Fibroblast of villous mesenchyme (primary cell): Measurements from ENCODE around the gene C9orf72. TPM values are rescaled to one million over a fixed set of nuclear protein-coding genes. Genes with fewer than 3 reads are reported as not detected.
A peak's percentile ranks its signal among the peaks of the same experiment; 100 is the strongest.

Experiments used
- DNase-seq: peaks from one replicate; pipeline ENCODE4 v3.0.0-alpha.2; 2010; ENCODE audit warnings: low read depth
- H3K4me3 ChIP-seq: 2 replicates; pipeline ENCODE4 v1.5.1; 2011; ENCODE audit warnings: low read depth, mild to moderate bottlenecking, low read length
- total RNA-seq: library from RNA; depleted of rRNA; stranded (reverse); fragments of >200 nt; gene quantifications from 2 replicates; pipeline ENCODE4 v1.2.3, GENCODE V29; 2012
- TF ChIP-seq, protein P1 (sequence below): IDR thresholded peaks from 2 replicates; pipeline ENCODE4 v1.5.1; 2012; ENCODE audit warnings: low read depth, mild to moderate bottlenecking, low read length; ENCODE audit not compliant: insufficient read depth

C9orf72 gene
- total RNA-seq, 1 donor = 7.8 TPM

DNA sequence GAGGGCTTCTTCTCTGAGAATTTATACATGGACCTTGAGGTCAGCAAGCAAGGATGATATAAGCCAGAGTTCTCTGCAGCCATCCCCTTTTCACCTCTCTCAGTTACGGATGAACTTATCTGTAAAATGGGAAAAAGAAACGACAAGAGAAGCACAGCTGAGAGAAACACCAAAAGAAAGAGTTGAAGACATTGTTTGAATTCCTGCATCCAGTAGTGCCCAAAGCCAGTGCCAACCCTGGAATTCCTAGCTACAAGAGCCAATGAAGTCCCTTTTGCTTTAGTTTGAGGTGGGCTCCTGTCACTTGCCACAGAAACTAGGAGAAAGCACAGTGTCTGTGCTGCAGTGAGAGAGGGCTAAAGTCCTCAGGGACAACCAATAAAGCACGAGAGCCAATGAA is 37.1 kb downstream of the C9orf72 start:
- no peak overlapping the region for H3K4me3 ChIP-seq
- no peak for DNase-seq
- TF ChIP-seq, protein P1, sequence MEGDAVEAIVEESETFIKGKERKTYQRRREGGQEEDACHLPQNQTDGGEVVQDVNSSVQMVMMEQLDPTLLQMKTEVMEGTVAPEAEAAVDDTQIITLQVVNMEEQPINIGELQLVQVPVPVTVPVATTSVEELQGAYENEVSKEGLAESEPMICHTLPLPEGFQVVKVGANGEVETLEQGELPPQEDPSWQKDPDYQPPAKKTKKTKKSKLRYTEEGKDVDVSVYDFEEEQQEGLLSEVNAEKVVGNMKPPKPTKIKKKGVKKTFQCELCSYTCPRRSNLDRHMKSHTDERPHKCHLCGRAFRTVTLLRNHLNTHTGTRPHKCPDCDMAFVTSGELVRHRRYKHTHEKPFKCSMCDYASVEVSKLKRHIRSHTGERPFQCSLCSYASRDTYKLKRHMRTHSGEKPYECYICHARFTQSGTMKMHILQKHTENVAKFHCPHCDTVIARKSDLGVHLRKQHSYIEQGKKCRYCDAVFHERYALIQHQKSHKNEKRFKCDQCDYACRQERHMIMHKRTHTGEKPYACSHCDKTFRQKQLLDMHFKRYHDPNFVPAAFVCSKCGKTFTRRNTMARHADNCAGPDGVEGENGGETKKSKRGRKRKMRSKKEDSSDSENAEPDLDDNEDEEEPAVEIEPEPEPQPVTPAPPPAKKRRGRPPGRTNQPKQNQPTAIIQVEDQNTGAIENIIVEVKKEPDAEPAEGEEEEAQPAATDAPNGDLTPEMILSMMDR = no peak

DNA sequence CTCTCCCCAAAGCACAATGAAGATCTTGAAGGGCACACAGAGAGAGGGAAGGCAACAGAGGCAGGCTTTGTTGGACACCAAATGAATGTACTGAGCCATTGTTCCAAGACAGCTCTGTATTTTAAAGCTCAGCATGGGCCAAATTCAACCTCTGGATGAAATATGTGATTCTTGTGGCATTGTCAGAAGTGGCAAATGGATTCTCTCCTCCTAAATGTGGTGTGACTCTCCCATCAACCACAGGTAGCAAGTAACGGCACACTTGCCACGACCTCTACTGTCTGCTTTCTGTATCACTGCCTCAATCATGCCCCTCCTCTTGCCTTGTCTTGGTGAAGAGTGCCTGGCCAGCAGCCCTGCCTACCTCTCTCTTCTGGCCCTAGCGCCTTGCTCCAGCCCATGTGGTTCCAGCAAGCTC is 37.6 kb downstream of the C9orf72 start:
- TF ChIP-seq, protein P1 = peak; percentile 20
- no peak overlapping the region for H3K4me3 ChIP-seq
- no peak for DNase-seq

DNA sequence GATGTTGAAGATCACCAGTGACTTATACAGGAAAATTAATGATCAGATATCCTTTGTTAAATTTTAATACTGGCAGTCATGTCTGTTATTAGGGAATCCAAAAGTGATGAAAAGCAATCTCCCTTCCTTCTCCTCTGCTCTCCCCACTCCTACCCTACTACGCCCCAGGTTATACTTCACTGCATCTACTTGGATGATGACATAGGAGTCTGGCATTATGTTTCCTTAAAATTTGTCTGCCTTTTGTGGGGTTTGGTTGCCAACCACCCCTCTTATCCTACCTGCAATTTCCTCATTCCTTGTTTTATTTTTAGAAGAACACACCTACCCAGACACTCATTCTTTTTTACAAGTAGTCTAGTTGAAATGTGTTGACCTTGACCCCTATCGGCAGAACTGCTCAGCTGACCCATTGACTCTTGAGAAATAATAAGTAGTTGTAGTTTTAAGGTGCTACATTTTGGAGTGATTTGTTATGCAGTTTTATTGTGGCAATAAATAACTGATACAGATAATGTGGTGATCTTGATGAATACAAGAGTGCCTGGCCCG is 38.5 kb downstream of the C9orf72 start:
- TF ChIP-seq, protein P1 = no peak
- DNase-seq = no peak
- H3K4me3 ChIP-seq = no peak overlapping the region

DNA sequence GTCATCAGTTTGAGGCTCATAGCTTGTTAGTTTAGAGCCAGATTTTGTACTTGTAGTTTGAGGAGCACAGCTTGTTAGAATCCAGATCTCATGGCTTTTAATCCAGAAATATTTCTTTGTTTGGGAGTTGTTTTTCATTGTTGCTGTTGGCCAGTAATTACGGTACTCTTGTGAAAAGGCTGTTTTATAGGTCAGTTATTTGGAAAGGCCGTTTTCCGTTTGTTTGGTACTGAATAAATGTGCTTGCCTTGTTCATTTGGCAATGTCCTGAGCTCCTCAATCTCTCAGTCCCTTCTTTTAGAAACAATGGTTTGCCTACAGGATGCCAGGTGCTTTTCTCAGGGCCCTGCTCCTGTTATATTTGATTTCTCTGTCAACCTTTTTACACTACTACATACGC is 39.1 kb downstream of the C9orf72 start:
- no peak overlapping the region for H3K4me3 ChIP-seq
- TF ChIP-seq, protein P1 = no peak
- peak; percentile 52 for DNase-seq

DNA sequence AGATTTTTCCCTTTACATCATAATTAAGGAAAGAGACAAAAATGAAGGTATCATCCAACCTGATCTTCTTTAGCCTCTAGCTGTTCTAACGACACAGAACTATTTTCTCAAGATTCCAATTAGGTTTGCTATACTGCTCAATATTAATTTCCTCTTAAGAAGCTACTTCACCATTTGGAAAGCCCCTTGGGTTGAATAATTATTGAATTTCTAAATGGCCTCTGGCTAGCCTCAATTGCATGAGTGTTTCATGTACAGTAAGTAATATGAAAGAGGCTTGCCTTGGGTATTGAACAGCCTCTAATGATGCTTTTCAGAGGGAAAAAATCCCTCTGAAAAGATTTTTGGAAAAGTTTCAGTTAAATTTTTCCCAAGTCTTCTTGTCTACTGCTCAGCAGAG is 40.0 kb downstream of the C9orf72 start:
- DNase-seq = no peak
- H3K4me3 ChIP-seq = no peak overlapping the region
- TF ChIP-seq, protein P1 = no peak

DNA sequence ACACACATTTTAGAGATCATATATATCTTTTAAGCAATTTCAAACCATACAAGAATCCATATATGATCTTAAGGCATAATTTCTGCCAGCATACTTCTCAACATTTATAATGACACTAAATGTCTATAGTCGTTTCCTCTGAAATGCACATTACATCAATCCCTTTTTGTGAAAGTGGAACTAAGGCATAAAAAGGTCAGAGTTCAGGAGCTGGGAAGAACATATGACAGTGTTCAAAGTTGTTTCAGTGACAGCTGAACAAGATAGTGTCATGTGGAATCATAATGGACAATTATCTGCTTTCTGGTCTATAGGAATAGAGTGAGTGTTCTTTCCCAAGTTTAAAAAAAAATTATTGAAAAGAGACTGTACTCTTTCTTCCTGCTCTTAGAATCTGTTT is 41.2 kb downstream of the C9orf72 start:
- TF ChIP-seq, protein P1 = no peak
- DNase-seq = no peak
- H3K4me3 ChIP-seq = no peak overlapping the region
